Calu3 (cell line): ENCODE measurements around the gene PBLD. TPM values are rescaled to one million over a fixed set of nuclear protein-coding genes. Genes with fewer than 3 reads are reported as not detected.

Source experiments
- BruUV-seq: library from RNA; stranded (reverse); fragments of 400-500 nt; replicated peaks from 2 replicates; lab custom pipeline; 2021; lab: Mats Ljungman, UMichigan
- CTCF ChIA-PET: fragments of 300-600 bp; sonication (Branson Sonifier 250); formaldehyde crosslinking; loops from one replicate; lab custom pipeline; 2022; ENCODE audit warnings: antibody characterized with exemption; lab: Charles Lee
- DNase-seq: peaks from one replicate; pipeline ENCODE4 v3.0.0; 2022
- H3K27ac Mint-ChIP-seq: one replicate; pipeline ENCODE4 v1.8.0; 2022; ENCODE audit warnings: mixed read lengths; ENCODE audit not compliant: unreplicated experiment
- H3K27me3 Mint-ChIP-seq: one replicate; pipeline ENCODE4 v1.8.0; 2022; ENCODE audit warnings: mixed read lengths; ENCODE audit not compliant: unreplicated experiment
- H3K36me3 Mint-ChIP-seq: one replicate; pipeline ENCODE4 v1.8.0; 2022; ENCODE audit warnings: mild to moderate bottlenecking, moderate library complexity, mixed read lengths; ENCODE audit not compliant: insufficient read depth, unreplicated experiment
- H3K4me1 Mint-ChIP-seq: one replicate; pipeline ENCODE4 v1.8.0; 2022; ENCODE audit warnings: mild to moderate bottlenecking, low read depth, mixed read lengths; ENCODE audit not compliant: unreplicated experiment
- H3K4me3 Mint-ChIP-seq: one replicate; pipeline ENCODE4 v1.8.0; 2022; ENCODE audit warnings: mild to moderate bottlenecking, low read depth, moderate library complexity, mixed read lengths; ENCODE audit not compliant: unreplicated experiment
- H3K9me3 Mint-ChIP-seq: one replicate; pipeline ENCODE4 v1.8.0; 2022; ENCODE audit warnings: low read depth, mixed read lengths; ENCODE audit not compliant: unreplicated experiment
- intact Hi-C: fragments of 100-400 bp; cut with micrococcal nuclease; formaldehyde crosslinking; loops from one replicate; pipeline ENCODE4 v1.10.0; 2022; ENCODE audit not compliant: unreplicated experiment
- total RNA-seq: library from RNA; stranded (reverse); gene quantifications from 2 replicates; pipeline ENCODE4 v1.2.3, GENCODE V29; 2022
- TF ChIP-seq, protein P1 (sequence below): fragments of 200-600 bp; IDR thresholded peaks from one replicate; pipeline ENCODE4 v1.8.0; 2022; ENCODE audit warnings: antibody characterized with exemption; ENCODE audit not compliant: unreplicated experiment

PBLD gene
- total RNA-seq, 1 experiment from 2014 or later: 8.9 TPM

DNA sequence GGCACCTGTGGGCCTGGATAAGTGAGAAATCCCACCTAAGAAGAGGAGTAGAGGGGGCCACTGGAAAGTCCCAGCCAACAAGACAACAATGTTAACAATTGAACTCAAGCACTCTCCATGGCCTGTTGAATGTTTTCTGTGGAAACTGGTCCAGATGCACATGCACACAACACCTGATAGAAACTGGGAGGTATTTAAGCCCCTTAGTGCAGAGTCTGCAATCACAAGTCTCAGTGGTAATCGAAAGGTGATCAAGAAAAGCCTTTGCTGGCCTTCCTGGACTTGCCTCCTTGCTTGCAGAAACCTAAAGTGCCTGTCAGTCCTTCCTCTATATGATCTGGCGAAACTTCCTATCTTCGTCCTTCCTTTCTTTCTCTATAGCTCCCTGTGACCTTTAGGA lies 31.4 kb downstream of the PBLD start:
- H3K9me3 Mint-ChIP-seq: no peaks in the 10 kb centered on the region
- CTCF ChIA-PET: interaction anchor here (0.7 to 3.0 kb wide), 6 partner anchors 30 to 446 kb away, joined by 3 to 51 read pairs (median 4); partner anchors contain the start of gene HNRNPH3
- TF ChIP-seq, protein P1, sequence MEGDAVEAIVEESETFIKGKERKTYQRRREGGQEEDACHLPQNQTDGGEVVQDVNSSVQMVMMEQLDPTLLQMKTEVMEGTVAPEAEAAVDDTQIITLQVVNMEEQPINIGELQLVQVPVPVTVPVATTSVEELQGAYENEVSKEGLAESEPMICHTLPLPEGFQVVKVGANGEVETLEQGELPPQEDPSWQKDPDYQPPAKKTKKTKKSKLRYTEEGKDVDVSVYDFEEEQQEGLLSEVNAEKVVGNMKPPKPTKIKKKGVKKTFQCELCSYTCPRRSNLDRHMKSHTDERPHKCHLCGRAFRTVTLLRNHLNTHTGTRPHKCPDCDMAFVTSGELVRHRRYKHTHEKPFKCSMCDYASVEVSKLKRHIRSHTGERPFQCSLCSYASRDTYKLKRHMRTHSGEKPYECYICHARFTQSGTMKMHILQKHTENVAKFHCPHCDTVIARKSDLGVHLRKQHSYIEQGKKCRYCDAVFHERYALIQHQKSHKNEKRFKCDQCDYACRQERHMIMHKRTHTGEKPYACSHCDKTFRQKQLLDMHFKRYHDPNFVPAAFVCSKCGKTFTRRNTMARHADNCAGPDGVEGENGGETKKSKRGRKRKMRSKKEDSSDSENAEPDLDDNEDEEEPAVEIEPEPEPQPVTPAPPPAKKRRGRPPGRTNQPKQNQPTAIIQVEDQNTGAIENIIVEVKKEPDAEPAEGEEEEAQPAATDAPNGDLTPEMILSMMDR: no peak
- H3K27ac Mint-ChIP-seq: no peak overlapping the region
- H3K27me3 Mint-ChIP-seq: no peaks in the 10 kb centered on the region
- H3K4me3 Mint-ChIP-seq: no peak overlapping the region
- no peak for DNase-seq
- peaks cover 26% of the 10 kb centered on the region for H3K4me1 Mint-ChIP-seq
- intact Hi-C loops: loop anchor here (5.0 kb wide), 1 partner anchor 444 kb away; no protein-coding TSS in a partner anchor
- no TSS peak for BruUV-seq
- no peaks in the 10 kb centered on the region for H3K36me3 Mint-ChIP-seq

DNA sequence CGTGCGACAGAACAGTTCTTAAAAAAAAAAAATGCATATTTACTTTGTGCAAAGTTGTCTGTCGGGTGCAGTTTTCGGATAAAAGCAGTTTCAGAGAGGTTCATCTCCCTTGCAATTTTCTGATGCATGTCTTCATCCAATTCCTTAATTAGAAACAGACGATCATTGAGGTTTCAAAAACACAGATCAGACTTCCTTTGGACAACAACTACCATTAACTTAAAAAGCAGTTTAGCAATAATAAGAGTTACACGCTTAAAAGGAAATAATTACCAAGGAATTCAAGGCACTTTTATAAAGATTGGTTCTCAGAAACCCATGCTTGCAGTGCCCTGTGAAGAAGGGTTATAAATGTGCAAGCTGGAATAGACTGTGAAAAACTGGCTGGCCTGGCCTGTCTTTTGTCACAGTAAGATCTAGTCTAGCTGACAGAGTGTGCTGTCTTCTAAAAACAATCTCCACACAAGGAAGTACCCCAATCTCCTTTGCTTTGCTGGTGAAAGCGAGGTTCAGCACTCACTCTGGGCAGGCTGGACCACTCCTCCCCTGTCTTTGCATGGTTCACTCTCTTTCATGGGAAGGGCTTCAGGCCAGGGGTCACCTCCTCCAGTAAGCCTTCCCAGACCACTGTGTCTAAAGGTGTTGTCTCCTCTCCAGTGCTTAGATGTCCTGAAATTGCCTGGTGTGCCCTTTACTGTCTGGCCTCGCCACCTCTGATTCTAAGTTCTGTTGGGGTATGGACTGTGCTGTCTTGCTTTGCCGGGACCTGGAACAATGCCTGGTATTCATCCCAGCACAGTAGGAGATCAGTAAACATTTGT lies 35.7 kb downstream of the PBLD start:
- TF ChIP-seq, protein P1: no peak
- CTCF ChIA-PET: no interaction called here
- Mint-ChIP-seq H3K9me3 (no peaks in the 10 kb centered on the region), H3K36me3 (no peaks in the 10 kb centered on the region), H3K4me3 (no peak overlapping the region), H3K4me1 (peaks cover 6% of the 10 kb centered on the region), H3K27me3 (no peaks in the 10 kb centered on the region), H3K27ac (no peak overlapping the region)
- BruUV-seq: no TSS peak
- intact Hi-C loops: no loop called here
- DNase-seq: no peak

DNA sequence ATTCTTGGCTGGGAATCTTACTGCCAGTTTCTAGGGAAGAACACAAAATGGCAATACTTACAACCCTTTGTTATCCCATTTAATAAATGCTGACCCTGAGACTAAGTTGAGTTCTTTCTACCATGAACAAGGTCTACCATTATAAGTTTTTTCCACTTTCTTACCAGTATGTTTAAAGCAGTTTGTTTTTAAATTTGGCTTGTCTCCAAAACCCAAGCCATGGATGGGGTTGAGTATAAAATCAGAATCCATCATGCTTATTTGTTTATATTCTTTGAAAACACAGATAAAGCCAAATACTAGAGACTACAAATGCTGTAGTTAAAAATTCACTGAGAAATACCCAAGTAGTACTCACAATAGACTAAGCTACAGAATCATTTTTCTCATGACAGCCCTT lies 42.0 kb downstream of the PBLD start:
- intact Hi-C loops: no loop called here
- no peaks in the 10 kb centered on the region for H3K36me3 Mint-ChIP-seq
- CTCF ChIA-PET: no interaction called here
- H3K9me3 Mint-ChIP-seq: no peaks in the 10 kb centered on the region
- no peaks in the 10 kb centered on the region for H3K4me1 Mint-ChIP-seq
- no peak overlapping the region for H3K4me3 Mint-ChIP-seq
- TF ChIP-seq, protein P1: no peak
- no peak overlapping the region for H3K27ac Mint-ChIP-seq
- DNase-seq: no peak
- BruUV-seq: no TSS peak
- no peaks in the 10 kb centered on the region for H3K27me3 Mint-ChIP-seq

DNA sequence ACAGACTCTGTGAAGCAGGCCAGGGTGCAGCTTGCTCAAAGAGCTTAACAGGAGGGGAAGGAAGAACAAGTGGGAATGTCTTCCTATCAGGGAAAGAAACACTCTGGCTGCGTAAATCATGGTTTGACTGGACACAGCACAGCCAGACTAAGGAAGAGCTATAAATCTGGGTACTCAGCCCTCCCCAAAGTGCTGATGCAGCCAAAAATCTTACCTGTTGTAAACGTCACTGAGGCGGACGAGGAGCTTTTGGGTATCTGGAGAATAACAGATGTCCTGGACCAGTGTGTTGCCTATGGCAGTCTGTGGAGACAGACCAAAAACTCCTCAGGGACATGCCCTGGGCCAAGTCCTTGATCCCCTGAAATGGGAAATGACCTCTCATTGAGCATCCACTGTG lies 44.0 kb downstream of the PBLD start:
- H3K9me3 Mint-ChIP-seq: no peaks in the 10 kb centered on the region
- H3K36me3 Mint-ChIP-seq: no peaks in the 10 kb centered on the region
- no peak overlapping the region for H3K27ac Mint-ChIP-seq
- no peak overlapping the region for H3K4me3 Mint-ChIP-seq
- no peak for DNase-seq
- no peaks in the 10 kb centered on the region for H3K27me3 Mint-ChIP-seq
- CTCF ChIA-PET: no interaction called here
- TF ChIP-seq, protein P1: no peak
- no TSS peak for BruUV-seq
- no peaks in the 10 kb centered on the region for H3K4me1 Mint-ChIP-seq
- intact Hi-C loops: no loop called here
